ENCODE data around the gene TRMO.

TRMO gene

GRCh38 chr9:97924386-97924785, 2.1 kb upstream of the TRMO start:
- Histone ChIP-seq H3K79me2 (ENCODE audit: low read length) (peaks cover 15% of the 10 kb centered on the region; the same call in 1 of the 2 replicates), H3K4me1 (ENCODE audit: low read length) (peaks cover 14% of the 10 kb centered on the region), H3K4me2 (ENCODE audit: low read length) (peak overlapping the region; percentile 80), H3K9me3 (ENCODE audit: insufficient read depth, low read length) (no peaks in the 10 kb centered on the region), H2AFZ (ENCODE audit: low read depth, low read length) (peak overlapping the region; percentile 78), H3K27ac (ENCODE audit: low read length) (no peak overlapping the region), H3K27me3 (ENCODE audit: low read depth, low read length) (peaks cover 15% of the 10 kb centered on the region; the same call in 1 of the 2 replicates), H3K36me3 (replicated peaks; ENCODE audit: low read depth, low read length) (no peaks in the 10 kb centered on the region), H3K9ac (ENCODE audit: low read length) (peak overlapping the region; percentile 18; the same call in 1 of the 2 replicates), H3K4me3 (ENCODE audit: low read length) (peak overlapping the region; percentile 97), H4K20me1 (ENCODE audit: insufficient read depth, low read length) (no peaks in the 10 kb centered on the region)
- no peak for TF ChIP-seq EZH2phosphoT487 (IDR thresholded peaks at IDR 0.05; ENCODE audit: low read depth)
- TF ChIP-seq CTCF (IDR thresholded peaks at IDR 0.05; ENCODE audit: low read depth, low read length): no peak

- Histone ChIP-seq H3K27ac (ENCODE audit: low read length) (0 out of 2 replicates have a peak overlapping the region, but pooled peaks have one; percentile 79), H3K4me1 (ENCODE audit: low read length) (peaks cover 14% of the 10 kb centered on the region), H2AFZ (ENCODE audit: low read depth, low read length) (peak overlapping the region; percentile 78), H3K4me2 (ENCODE audit: low read length) (peak overlapping the region; percentile 80), H3K9ac (ENCODE audit: low read length) (peak overlapping the region; percentile 89), H3K4me3 (ENCODE audit: low read length) (peak overlapping the region; percentile 97), H3K36me3 (replicated peaks; ENCODE audit: low read depth, low read length) (no peaks in the 10 kb centered on the region), H3K9me3 (ENCODE audit: insufficient read depth, low read length) (no peaks in the 10 kb centered on the region), H3K27me3 (ENCODE audit: low read depth, low read length) (peaks cover 11% of the 10 kb centered on the region; the same call in 1 of the 2 replicates), H3K79me2 (ENCODE audit: low read length) (peaks cover 15% of the 10 kb centered on the region; the same call in 1 of the 2 replicates), H4K20me1 (ENCODE audit: insufficient read depth, low read length) (no peaks in the 10 kb centered on the region)
- TF ChIP-seq CTCF (IDR thresholded peaks at IDR 0.05; ENCODE audit: low read depth, low read length): peak; percentile 95
- no peak for TF ChIP-seq EZH2phosphoT487 (IDR thresholded peaks at IDR 0.05; ENCODE audit: low read depth)
Measured at GRCh38 chr9:97923529-97924108, 1.3 kb upstream of the TRMO start.

- H3K9me3 ChIP-seq (ENCODE audit: insufficient read depth, low read length): no peaks in the 10 kb centered on the region
- H3K4me1 ChIP-seq (ENCODE audit: low read length): peaks cover 9% of the 10 kb centered on the region
- H3K9ac ChIP-seq (ENCODE audit: low read length): no peak overlapping the region
- H3K4me3 ChIP-seq (ENCODE audit: low read length): no peak overlapping the region
- TF ChIP-seq EZH2phosphoT487 (IDR thresholded peaks at IDR 0.05; ENCODE audit: low read depth) (no peak), CTCF (IDR thresholded peaks at IDR 0.05; ENCODE audit: low read depth, low read length) (no peak)
- peaks cover 15% of the 10 kb centered on the region; the same call in 1 of the 2 replicates for H3K79me2 ChIP-seq (ENCODE audit: low read length)
- no peaks in the 10 kb centered on the region for H3K27me3 ChIP-seq (ENCODE audit: low read depth, low read length)
- no peaks in the 10 kb centered on the region for H4K20me1 ChIP-seq (ENCODE audit: insufficient read depth, low read length)
- no peak overlapping the region for H3K4me2 ChIP-seq (ENCODE audit: low read length)
- no peak overlapping the region for H2AFZ ChIP-seq (ENCODE audit: low read depth, low read length)
- no peak overlapping the region for H3K27ac ChIP-seq (ENCODE audit: low read length)
- H3K36me3 ChIP-seq (replicated peaks; ENCODE audit: low read depth, low read length): peaks cover 2% of the 10 kb centered on the region
Measured at GRCh38 chr9:97919217-97919813, 3.0 kb downstream of the TRMO start.

- Histone ChIP-seq H3K4me3 (ENCODE audit: low read length) (no peak overlapping the region), H3K4me1 (ENCODE audit: low read length) (peaks cover 4% of the 10 kb centered on the region; the same call in 1 of the 2 replicates), H3K27ac (ENCODE audit: low read length) (no peak overlapping the region), H2AFZ (ENCODE audit: low read depth, low read length) (no peak overlapping the region), H4K20me1 (ENCODE audit: insufficient read depth, low read length) (no peaks in the 10 kb centered on the region), H3K9me3 (ENCODE audit: insufficient read depth, low read length) (no peaks in the 10 kb centered on the region), H3K27me3 (ENCODE audit: low read depth, low read length) (no peaks in the 10 kb centered on the region), H3K79me2 (ENCODE audit: low read length) (peaks cover 15% of the 10 kb centered on the region; the same call in 1 of the 2 replicates), H3K36me3 (replicated peaks; ENCODE audit: low read depth, low read length) (peaks cover 2% of the 10 kb centered on the region), H3K4me2 (ENCODE audit: low read length) (no peak overlapping the region), H3K9ac (ENCODE audit: low read length) (no peak overlapping the region)
- no peak for TF ChIP-seq CTCF (IDR thresholded peaks at IDR 0.05; ENCODE audit: low read depth, low read length)
- TF ChIP-seq EZH2phosphoT487 (IDR thresholded peaks at IDR 0.05; ENCODE audit: low read depth): no peak
Measured at GRCh38 chr9:97918611-97919010, 3.7 kb downstream of the TRMO start.

Data from OCI-LY3 (cell line).